Mesothelial cell of epicardium (in vitro differentiated cells): ENCODE data around the gene C1orf198. TPM values are rescaled to one million over a fixed set of nuclear protein-coding genes. Genes with fewer than 3 reads are reported as not detected.

ENCODE experiments used
- DNase-seq, 2 experiments: peaks; one replicate each; pipeline ENCODE4 v3.0.0; 2021; ENCODE audit warnings: low spot score in 2 of 2; ENCODE audit not compliant: unreplicated experiment in 2 of 2
- H3K27ac Mint-ChIP-seq: 2 replicates; pipeline ENCODE4 v1.8.0; 2021; ENCODE audit warnings: mixed read lengths
- H3K27me3 Mint-ChIP-seq: 2 replicates; pipeline ENCODE4 v1.8.0; 2021; ENCODE audit warnings: low read depth, mixed read lengths
- H3K36me3 Mint-ChIP-seq: 2 replicates; pipeline ENCODE4 v1.8.0; 2021; ENCODE audit warnings: mixed read lengths
- H3K4me1 Mint-ChIP-seq: 2 replicates; pipeline ENCODE4 v1.8.0; 2021; ENCODE audit warnings: mixed read lengths
- H3K4me3 Mint-ChIP-seq: 2 replicates; pipeline ENCODE4 v1.8.0; 2021; ENCODE audit warnings: mild to moderate bottlenecking, moderate library complexity, mixed read lengths
- H3K9me3 Mint-ChIP-seq: 2 replicates; pipeline ENCODE4 v1.8.0; 2021; ENCODE audit warnings: mixed read lengths
- total RNA-seq: library from RNA; stranded (reverse); gene quantifications from 3 replicates; pipeline ENCODE4 v1.2.1, GENCODE V29; 2021
- TF ChIP-seq, protein P1 (sequence below): fragments of 200-600 bp; sonication (generic); IDR thresholded peaks from one replicate; pipeline ENCODE4 v1.5.0; 2021; ENCODE audit warnings: antibody characterized with exemption; ENCODE audit not compliant: unreplicated experiment

C1orf198 gene
- total RNA-seq, 1 donor from 2014 or later: 143 TPM

- H3K4me3 Mint-ChIP-seq: no peak overlapping the region
- peaks cover 4% of the 10 kb centered on the region for H3K9me3 Mint-ChIP-seq
- no peak for DNase-seq
- no peak overlapping the region for H3K27ac Mint-ChIP-seq
- no peaks in the 10 kb centered on the region for H3K27me3 Mint-ChIP-seq
- no peaks in the 10 kb centered on the region for H3K4me1 Mint-ChIP-seq
- TF ChIP-seq, protein P1, sequence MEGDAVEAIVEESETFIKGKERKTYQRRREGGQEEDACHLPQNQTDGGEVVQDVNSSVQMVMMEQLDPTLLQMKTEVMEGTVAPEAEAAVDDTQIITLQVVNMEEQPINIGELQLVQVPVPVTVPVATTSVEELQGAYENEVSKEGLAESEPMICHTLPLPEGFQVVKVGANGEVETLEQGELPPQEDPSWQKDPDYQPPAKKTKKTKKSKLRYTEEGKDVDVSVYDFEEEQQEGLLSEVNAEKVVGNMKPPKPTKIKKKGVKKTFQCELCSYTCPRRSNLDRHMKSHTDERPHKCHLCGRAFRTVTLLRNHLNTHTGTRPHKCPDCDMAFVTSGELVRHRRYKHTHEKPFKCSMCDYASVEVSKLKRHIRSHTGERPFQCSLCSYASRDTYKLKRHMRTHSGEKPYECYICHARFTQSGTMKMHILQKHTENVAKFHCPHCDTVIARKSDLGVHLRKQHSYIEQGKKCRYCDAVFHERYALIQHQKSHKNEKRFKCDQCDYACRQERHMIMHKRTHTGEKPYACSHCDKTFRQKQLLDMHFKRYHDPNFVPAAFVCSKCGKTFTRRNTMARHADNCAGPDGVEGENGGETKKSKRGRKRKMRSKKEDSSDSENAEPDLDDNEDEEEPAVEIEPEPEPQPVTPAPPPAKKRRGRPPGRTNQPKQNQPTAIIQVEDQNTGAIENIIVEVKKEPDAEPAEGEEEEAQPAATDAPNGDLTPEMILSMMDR: no peak
- no peaks in the 10 kb centered on the region for H3K36me3 Mint-ChIP-seq
Observed at GRCh38 chr1:230806552-230806951, 61.8 kb downstream of the C1orf198 start.

- Mint-ChIP-seq H3K27ac (no peak overlapping the region), H3K27me3 (no peaks in the 10 kb centered on the region)
Observed at GRCh38 chr1:230804396-230804795, 63.9 kb downstream of the C1orf198 start.

GRCh38 chr1:230800891-230801840 is 67.2 kb downstream of the C1orf198 start:
- no peak for DNase-seq
- Mint-ChIP-seq H3K27ac (no peak overlapping the region), H3K4me1 (no peaks in the 10 kb centered on the region), H3K4me3 (no peak overlapping the region), H3K9me3 (no peaks in the 10 kb centered on the region), H3K36me3 (no peaks in the 10 kb centered on the region), H3K27me3 (peaks cover 3% of the 10 kb centered on the region)
- TF ChIP-seq, protein P1: no peak

More at GRCh38 chr1:230804396-230804795, 63.9 kb downstream of the C1orf198 start:
- H3K4me1 Mint-ChIP-seq: no peaks in the 10 kb centered on the region
- TF ChIP-seq, protein P1: no peak
- no peaks in the 10 kb centered on the region for H3K36me3 Mint-ChIP-seq
- DNase-seq: no peak
- no peaks in the 10 kb centered on the region for H3K9me3 Mint-ChIP-seq
- no peak overlapping the region for H3K4me3 Mint-ChIP-seq

DNA sequence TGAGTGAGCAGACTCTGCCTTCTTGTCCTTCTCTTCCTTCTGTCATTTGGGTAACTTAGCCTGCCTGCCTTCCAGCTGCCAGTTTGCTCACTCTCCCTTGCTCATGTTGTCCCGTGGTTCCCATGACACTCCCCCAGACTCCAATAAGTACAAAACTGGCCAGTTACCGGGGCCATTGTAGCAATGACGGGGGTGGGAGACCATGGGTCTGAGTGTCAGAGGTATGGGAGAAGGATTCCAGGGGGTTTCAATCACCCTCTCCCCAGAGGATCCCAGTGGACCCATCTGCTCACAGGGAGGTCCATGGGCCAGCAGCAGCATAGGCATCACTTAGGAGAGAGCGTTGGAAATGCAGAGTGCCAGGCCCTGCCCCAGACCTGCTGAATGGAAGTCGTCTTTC is 69.8 kb downstream of the C1orf198 start:
- DNase-seq: no peak
- Mint-ChIP-seq H3K36me3 (no peaks in the 10 kb centered on the region), H3K27ac (no peak overlapping the region), H3K4me1 (peaks cover 13% of the 10 kb centered on the region), H3K4me3 (no peak overlapping the region), H3K9me3 (no peaks in the 10 kb centered on the region), H3K27me3 (peaks cover 3% of the 10 kb centered on the region)
- TF ChIP-seq, protein P1: no peak

DNA sequence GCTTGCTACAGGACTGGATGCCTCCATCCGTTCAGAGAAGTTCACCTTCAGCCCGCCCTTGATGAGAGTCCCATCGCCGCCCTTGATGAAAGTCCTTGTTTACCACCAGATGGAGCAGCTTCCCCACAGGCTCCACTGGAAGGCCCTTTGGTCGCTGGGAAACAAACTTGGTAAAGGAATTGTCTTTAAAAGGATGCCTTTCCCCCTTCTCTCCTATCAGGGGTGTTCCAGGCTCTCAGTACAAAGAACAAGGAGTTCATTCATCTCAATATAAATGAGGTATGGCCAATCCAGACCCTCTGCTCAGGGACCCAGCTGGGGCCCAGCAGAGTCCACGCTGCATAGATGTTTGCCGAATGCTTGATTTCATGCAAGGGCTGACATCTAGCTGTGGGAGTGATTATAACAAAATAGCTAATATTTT is 70.4 kb downstream of the C1orf198 start:
- DNase-seq: peak; percentile 40 to 65
- Mint-ChIP-seq H3K27ac (no peak overlapping the region), H3K27me3 (peaks cover 3% of the 10 kb centered on the region), H3K4me3 (no peak overlapping the region), H3K9me3 (no peaks in the 10 kb centered on the region), H3K36me3 (no peaks in the 10 kb centered on the region), H3K4me1 (peaks cover 13% of the 10 kb centered on the region)
- TF ChIP-seq, protein P1: peak; percentile 43
